GM13976 (cell line): ENCODE results near the gene DAPK1.

Experiments
- DNase-seq: peaks from one replicate; pipeline ENCODE4 v3.0.0; 2012; ENCODE audit warnings: low spot score
- in situ Hi-C: fragments of 300-500 bp; cut with MboI; formaldehyde crosslinking; loops from one replicate; pipeline ENCODE4 v1.12.0; 2022; ENCODE audit warnings: low sequenced_read_pairs, mixed read lengths, inconsistent platforms; ENCODE audit not compliant: unreplicated experiment
- TF ChIP-seq, protein P1 (sequence below): IDR thresholded peaks from 2 replicates; pipeline ENCODE4 v1.5.1; 2012; ENCODE audit warnings: borderline replicate concordance, mild to moderate bottlenecking; ENCODE audit not compliant: insufficient read depth; ENCODE audit errors: extremely low read depth, missing control alignments, control extremely low read depth

Gene DAPK1

GRCh38 chr9:87659534-87660419, 162.1 kb downstream of the DAPK1 start:
- TF ChIP-seq, protein P1, sequence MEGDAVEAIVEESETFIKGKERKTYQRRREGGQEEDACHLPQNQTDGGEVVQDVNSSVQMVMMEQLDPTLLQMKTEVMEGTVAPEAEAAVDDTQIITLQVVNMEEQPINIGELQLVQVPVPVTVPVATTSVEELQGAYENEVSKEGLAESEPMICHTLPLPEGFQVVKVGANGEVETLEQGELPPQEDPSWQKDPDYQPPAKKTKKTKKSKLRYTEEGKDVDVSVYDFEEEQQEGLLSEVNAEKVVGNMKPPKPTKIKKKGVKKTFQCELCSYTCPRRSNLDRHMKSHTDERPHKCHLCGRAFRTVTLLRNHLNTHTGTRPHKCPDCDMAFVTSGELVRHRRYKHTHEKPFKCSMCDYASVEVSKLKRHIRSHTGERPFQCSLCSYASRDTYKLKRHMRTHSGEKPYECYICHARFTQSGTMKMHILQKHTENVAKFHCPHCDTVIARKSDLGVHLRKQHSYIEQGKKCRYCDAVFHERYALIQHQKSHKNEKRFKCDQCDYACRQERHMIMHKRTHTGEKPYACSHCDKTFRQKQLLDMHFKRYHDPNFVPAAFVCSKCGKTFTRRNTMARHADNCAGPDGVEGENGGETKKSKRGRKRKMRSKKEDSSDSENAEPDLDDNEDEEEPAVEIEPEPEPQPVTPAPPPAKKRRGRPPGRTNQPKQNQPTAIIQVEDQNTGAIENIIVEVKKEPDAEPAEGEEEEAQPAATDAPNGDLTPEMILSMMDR = no peak
- in situ Hi-C loops = loop anchor here (25.0 kb wide), 1 partner anchor 322 kb away; no protein-coding TSS in a partner anchor

GRCh38 chr9:87661241-87661640, 163.6 kb downstream of the DAPK1 start:
- in situ Hi-C loops = loop anchor here (25.0 kb wide), 1 partner anchor 324 kb away; no protein-coding TSS in a partner anchor
- TF ChIP-seq, protein P1 = no peak
- no peak for DNase-seq

More at GRCh38 chr9:87659534-87660419, 162.1 kb downstream of the DAPK1 start:
- DNase-seq = no peak

- in situ Hi-C loops = loop anchor here (25.0 kb wide), 1 partner anchor 326 kb away; no protein-coding TSS in a partner anchor
- TF ChIP-seq, protein P1 = peak; percentile 72
- peak; percentile 80 for DNase-seq
Measured at GRCh38 chr9:87662808-87663528, 165.3 kb downstream of the DAPK1 start.

DNA sequence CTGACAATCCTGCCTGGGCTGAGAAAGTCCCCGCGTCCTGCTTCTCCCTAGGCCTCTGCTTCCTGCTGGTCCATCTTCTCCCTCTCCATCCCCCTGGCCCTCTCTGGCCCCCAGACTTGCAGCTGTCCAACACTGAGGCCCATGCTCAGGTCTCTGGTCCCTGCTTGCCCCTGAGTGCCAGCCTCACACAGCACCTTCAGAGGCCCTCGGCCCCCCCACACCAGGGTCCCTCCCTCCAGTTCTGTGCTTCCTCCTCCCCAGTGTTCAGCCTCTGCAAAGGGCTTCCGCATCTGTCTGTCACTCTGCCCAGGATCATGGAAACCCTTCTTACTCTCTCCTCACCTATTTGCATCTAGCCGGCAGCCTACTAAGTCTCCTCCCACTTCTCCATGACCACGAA, 165.9 kb downstream of the DAPK1 start:
- DNase-seq = no peak
- TF ChIP-seq, protein P1 = no peak
- in situ Hi-C loops = loop anchor here (25.0 kb wide), 1 partner anchor 326 kb away; no protein-coding TSS in a partner anchor

DNA sequence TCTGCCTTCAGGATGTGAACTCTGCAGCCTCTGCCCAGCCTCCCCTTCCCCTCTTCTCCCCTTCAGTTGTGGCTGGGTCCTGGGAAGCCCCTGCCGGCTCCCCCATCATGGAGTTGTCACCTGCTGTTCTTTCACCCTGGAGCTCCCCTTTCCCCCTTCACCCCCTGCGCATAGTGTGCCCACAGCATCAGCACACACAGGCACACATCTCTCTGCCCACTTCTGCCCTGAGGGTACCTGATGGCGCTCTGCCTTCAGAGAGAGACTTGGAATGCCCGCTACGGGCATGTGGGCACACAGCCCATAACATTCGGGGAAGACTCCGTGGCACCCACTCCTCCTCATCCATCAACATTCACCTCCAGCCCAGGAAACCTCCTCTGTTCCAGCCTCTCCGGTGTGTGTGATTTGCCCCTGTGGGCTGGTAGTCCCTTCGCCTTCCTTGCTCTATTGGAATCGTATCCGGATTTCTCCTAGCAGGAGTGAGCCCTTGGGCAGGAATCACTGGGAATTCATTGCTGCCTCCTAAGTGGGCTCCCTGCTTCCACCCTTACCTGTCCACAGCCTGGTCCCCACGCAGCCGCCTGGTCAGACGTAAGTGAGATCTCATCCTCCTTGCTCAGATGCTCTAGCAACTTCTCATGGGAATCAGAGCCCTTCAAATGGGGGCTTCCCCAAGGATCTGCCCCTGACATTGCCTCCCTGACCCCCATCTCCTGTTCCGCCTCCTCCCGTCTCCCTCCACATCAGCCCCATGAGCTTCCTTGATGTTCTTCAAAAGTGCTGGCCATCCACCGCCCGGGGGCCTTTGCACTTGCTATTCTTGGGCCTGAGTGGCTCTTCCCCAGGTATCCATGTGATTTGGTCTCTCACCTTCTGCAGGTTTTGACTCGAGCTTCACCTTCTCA, 166.7 kb downstream of the DAPK1 start:
- in situ Hi-C loops = loop anchor here (25.0 kb wide), 1 partner anchor 327 kb away; no protein-coding TSS in a partner anchor
- no peak for DNase-seq
- TF ChIP-seq, protein P1 = no peak
